ENCODE results near the gene CTBP1.

DNA sequence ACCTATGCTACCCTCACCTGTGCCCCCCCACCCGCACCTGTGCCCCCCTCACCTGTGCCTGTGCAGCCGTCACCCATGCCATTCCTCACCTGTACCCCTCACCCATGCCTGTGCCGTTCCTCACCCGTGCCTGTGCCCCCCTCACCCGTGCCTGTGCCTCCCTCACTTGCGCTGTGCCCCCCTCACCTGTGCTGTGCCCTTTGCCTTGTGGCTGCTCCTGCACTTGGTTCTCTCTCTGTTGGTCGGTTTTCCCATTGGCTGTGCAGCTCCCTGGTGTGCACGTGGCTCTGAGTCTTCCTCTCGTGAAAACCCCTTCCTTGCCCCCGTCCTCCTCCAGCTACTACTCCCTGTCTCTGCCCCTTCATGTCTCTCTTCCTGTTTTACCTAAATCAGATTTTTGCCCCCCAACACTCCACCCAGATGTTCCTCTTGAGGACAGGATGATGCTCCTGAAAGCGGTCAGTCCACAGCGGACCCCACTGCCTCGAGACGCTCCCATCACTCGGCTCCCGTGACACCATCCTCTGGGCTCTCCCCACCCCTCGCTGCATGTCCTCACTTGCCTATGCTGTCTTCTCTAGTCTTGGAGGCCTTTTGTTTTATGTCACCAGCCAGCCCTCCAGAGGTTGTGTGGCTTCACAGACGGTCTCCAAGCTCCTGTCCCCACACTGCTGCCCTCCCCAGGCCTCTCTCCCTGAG lies 47.5 kb upstream of the CTBP1 start:
- no peak for TF ChIP-seq POLR2A (IDR thresholded peaks at IDR 0.05; ENCODE audit: low read length)
- TF ChIP-seq GATA1 (IDR thresholded peaks at IDR 0.05; ENCODE audit: low read depth, low read length), result no peak

Measured in erythroblast (primary cell).